HEK293 (cell line): ENCODE measurements around the gene TFDP1.

Experiments
- CTCF ChIA-PET: fragments of 350-600 bp; formaldehyde crosslinking; extraction: SDS; loops from one replicate; lab custom pipeline; 2021; ENCODE audit warnings: antibody characterized with exemption; lab: Yijun Ruan, JAX
- POLR2A ChIA-PET: fragments of 300-600 bp; formaldehyde crosslinking; extraction: SDS; loops from one replicate; lab custom pipeline; 2020; ENCODE audit warnings: antibody characterized with exemption, inconsistent platforms; lab: Yijun Ruan, JAX
- H3K27ac ChIP-seq: fragments of 200-500 bp; sonication (Bioruptor generic); 2 replicates; pipeline ENCODE4 v1.5.1; 2014; ENCODE audit warnings: low read depth, low read length, control low read depth, inconsistent platforms; ENCODE audit errors: extremely low read depth
- H3K36me3 ChIP-seq, 2 experiments: fragments of 200-500 bp in 1 of 2; sonication (Bioruptor generic) in 1 of 2; 1 replicate in 1 of 2; 2 replicates in 1 of 2; pipeline ENCODE4 v1.5.1; 2014 to 2017; ENCODE audit warnings: inconsistent platforms in 2 of 2, low read length in 2 of 2; ENCODE audit not compliant: control insufficient read depth in 2 of 2, insufficient read depth in 1 of 2
- H3K4me1 ChIP-seq: fragments of 200-500 bp; sonication (Bioruptor generic); 2 replicates; pipeline ENCODE4 v1.5.1; 2014; ENCODE audit warnings: mild to moderate bottlenecking, low read length, inconsistent platforms; ENCODE audit not compliant: control insufficient read depth, insufficient read depth
- H3K4me3 ChIP-seq: 2 replicates; pipeline ENCODE4 v1.5.1; 2011; ENCODE audit warnings: low read depth, mild to moderate bottlenecking, control low read depth, low read length, moderate library complexity
- H3K9me3 ChIP-seq: fragments of 200-500 bp; sonication (Bioruptor generic); 2 replicates; pipeline ENCODE4 v1.5.1; 2014; ENCODE audit warnings: low read depth, low read length, inconsistent platforms; ENCODE audit not compliant: control insufficient read depth, insufficient read depth
- HOXC10 ChIP-seq: sonication (generic); formaldehyde crosslinking; IDR thresholded peaks from 2 replicates; pipeline ENCODE4 v1.8.1; 2023; ENCODE audit warnings: mild to moderate bottlenecking, missing genetic modification reagents
- ZFP41 ChIP-seq: fragments of 450-650 bp; formaldehyde crosslinking; IDR thresholded peaks from 2 replicates; pipeline ENCODE4 v1.5.1; 2016; ENCODE audit warnings: missing biosample characterization, missing genetic modification characterization, borderline replicate concordance
- ZNF114 ChIP-seq: fragments of 450-650 bp; formaldehyde crosslinking; IDR thresholded peaks from 2 replicates; pipeline ENCODE4 v1.5.0; 2017; ENCODE audit warnings: missing biosample characterization, missing genetic modification characterization
- ZNF132 ChIP-seq: fragments of 450-650 bp; formaldehyde crosslinking; IDR thresholded peaks from 2 replicates; pipeline ENCODE4 v1.5.1; 2017; ENCODE audit warnings: missing biosample characterization, missing genetic modification characterization, borderline replicate concordance
- ZNF223 ChIP-seq: fragments of 450-650 bp; formaldehyde crosslinking; IDR thresholded peaks from 2 replicates; pipeline ENCODE4 v1.5.1; 2016; ENCODE audit warnings: missing biosample characterization, missing genetic modification characterization
- ZNF23 ChIP-seq: fragments of 450-650 bp; formaldehyde crosslinking; IDR thresholded peaks from 2 replicates; pipeline ENCODE4 v1.5.1; 2016; ENCODE audit warnings: missing biosample characterization, missing genetic modification characterization, borderline replicate concordance
- ZNF248 ChIP-seq: fragments of 450-650 bp; formaldehyde crosslinking; IDR thresholded peaks from 2 replicates; pipeline ENCODE4 v1.5.1; 2017; ENCODE audit warnings: missing biosample characterization, missing genetic modification characterization
- ZNF394 ChIP-seq: fragments of 450-650 bp; formaldehyde crosslinking; IDR thresholded peaks from 2 replicates; pipeline ENCODE4 v1.5.1; 2016; ENCODE audit warnings: missing biosample characterization, missing genetic modification characterization, mild to moderate bottlenecking, moderate library complexity, borderline replicate concordance
- ZNF426 ChIP-seq: fragments of 450-650 bp; formaldehyde crosslinking; IDR thresholded peaks from 2 replicates; pipeline ENCODE4 v1.5.1; 2017; ENCODE audit warnings: missing biosample characterization, missing genetic modification characterization, mild to moderate bottlenecking, inconsistent platforms, moderate library complexity
- ZNF48 ChIP-seq: fragments of 450-650 bp; formaldehyde crosslinking; IDR thresholded peaks from 2 replicates; pipeline ENCODE4 v1.5.1; 2016; ENCODE audit warnings: missing biosample characterization, missing genetic modification characterization
- ZNF501 ChIP-seq: fragments of 450-650 bp; formaldehyde crosslinking; IDR thresholded peaks from 2 replicates; pipeline ENCODE4 v1.5.1; 2016; ENCODE audit warnings: missing biosample characterization, missing genetic modification characterization
- ZNF621 ChIP-seq: fragments of 450-650 bp; formaldehyde crosslinking; IDR thresholded peaks from 2 replicates; pipeline ENCODE4 v1.5.1; 2017; ENCODE audit warnings: missing biosample characterization, missing genetic modification characterization
- ZNF670 ChIP-seq: fragments of 450-650 bp; formaldehyde crosslinking; IDR thresholded peaks from 2 replicates; pipeline ENCODE4 v1.5.1; 2016; ENCODE audit warnings: missing biosample characterization, missing genetic modification characterization, low read depth
- TF ChIP-seq, protein P1 (sequence below): fragments of 450-650 bp; formaldehyde crosslinking; IDR thresholded peaks from 2 replicates; pipeline ENCODE4 v1.5.1; 2016; ENCODE audit warnings: missing biosample characterization, missing genetic modification characterization
- TF ChIP-seq, protein P2 (sequence below): fragments of 450-650 bp; formaldehyde crosslinking; IDR thresholded peaks from 2 replicates; pipeline ENCODE4 v1.5.1; 2017; ENCODE audit warnings: missing biosample characterization, missing genetic modification characterization
- TF ChIP-seq, protein P3 (sequence below): fragments of 450-650 bp; formaldehyde crosslinking; IDR thresholded peaks from 2 replicates; pipeline ENCODE4 v1.5.1; 2017; ENCODE audit warnings: missing biosample characterization, missing genetic modification characterization
- TF ChIP-seq, protein P4 (sequence below): fragments of 450-650 bp; formaldehyde crosslinking; IDR thresholded peaks from 2 replicates; pipeline ENCODE4 v1.5.1; 2016; ENCODE audit warnings: missing biosample characterization, missing genetic modification characterization

TFDP1 gene

DNA sequence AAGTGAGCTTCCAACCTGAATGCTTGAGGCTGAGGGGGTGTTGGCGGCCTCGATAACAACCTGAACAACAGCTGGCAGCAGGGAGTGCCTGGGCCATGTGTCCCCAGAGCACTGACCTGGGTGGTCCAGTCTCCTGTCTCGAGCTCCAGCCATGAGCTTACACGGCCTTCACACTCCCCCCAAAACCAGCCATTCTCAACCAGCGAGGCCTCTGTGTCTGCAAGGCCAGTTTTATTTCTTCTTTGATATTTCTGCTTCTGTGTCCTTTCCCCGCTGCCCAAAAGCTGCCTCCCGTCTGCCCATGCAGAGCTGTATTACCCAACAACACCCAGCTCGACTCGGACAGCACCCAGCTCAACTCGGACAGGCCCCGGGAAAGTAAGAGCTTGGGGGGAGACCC lies 32.5 kb upstream of the TFDP1 start:
- Histone ChIP-seq H3K36me3 (peaks cover 0 to 23% of the 10 kb centered on the region in 2 experiments; a peak in 1 of 3 replicates), H3K27ac (no peak overlapping the region), H3K4me1 (no peaks in the 10 kb centered on the region), H3K4me3 (no peak overlapping the region), H3K9me3 (no peaks in the 10 kb centered on the region)
- CTCF ChIA-PET = no interaction called here
- POLR2A ChIA-PET = no interaction called here
- TF ChIP-seq, protein P1, sequence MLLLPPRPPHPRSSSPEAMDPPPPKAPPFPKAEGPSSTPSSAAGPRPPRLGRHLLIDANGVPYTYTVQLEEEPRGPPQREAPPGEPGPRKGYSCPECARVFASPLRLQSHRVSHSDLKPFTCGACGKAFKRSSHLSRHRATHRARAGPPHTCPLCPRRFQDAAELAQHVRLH (tag by site-specific recombination) = no peak
- TF ChIP-seq ZNF248 (tag by site-specific recombination) (no peak), ZFP41 (tag by site-specific recombination) (no peak)

DNA sequence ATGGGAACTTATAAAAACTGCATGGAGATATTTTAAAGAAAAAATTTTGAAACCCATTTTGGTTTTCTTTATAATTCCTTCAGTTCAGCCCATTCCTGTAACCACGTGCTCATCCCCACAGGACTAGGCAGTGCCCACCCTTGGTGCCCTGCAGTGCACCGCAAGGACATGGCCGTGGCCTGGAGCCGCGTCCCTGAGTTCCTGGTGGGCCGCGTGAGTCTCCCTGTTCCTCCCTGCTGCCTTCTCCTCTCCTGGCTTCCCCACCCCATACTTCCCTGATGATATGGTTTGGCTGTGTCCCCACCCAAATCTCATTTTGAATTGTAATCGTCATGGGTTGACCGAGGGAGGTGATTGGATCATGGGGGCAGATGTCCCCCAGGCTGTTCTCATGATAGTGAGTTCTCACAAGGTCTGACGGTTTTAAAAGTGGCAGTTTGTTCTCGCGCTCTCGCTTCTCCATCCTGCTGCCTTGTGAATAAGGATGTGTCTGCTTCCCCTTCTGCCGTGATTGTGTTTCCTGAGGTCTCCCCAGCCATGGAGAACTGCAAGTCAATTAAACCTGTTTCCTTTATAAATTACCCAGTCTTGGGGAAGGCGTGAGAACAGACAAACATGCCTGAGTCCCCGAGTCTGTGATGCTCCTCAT lies 31.6 kb upstream of the TFDP1 start:
- no peak overlapping the region for H3K27ac ChIP-seq
- no peak overlapping the region for H3K4me3 ChIP-seq
- ChIA-PET CTCF (no interaction called here), POLR2A (no interaction called here)
- TF ChIP-seq ZNF23 (tag by site-specific recombination) = no peak
- TF ChIP-seq ZNF394 (tag by site-specific recombination) = no peak
- TF ChIP-seq ZNF114 (tag by site-specific recombination) = no peak
- TF ChIP-seq HOXC10 (CRISPR knock-in tag) = no peak
- no peak for TF ChIP-seq ZNF223 (tag by site-specific recombination)
- TF ChIP-seq, protein P2, sequence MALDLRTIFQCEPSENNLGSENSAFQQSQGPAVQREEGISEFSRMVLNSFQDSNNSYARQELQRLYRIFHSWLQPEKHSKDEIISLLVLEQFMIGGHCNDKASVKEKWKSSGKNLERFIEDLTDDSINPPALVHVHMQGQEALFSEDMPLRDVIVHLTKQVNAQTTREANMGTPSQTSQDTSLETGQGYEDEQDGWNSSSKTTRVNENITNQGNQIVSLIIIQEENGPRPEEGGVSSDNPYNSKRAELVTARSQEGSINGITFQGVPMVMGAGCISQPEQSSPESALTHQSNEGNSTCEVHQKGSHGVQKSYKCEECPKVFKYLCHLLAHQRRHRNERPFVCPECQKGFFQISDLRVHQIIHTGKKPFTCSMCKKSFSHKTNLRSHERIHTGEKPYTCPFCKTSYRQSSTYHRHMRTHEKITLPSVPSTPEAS (tag by site-specific recombination) = no peak
- no peak for TF ChIP-seq ZNF48
- TF ChIP-seq, protein P3, sequence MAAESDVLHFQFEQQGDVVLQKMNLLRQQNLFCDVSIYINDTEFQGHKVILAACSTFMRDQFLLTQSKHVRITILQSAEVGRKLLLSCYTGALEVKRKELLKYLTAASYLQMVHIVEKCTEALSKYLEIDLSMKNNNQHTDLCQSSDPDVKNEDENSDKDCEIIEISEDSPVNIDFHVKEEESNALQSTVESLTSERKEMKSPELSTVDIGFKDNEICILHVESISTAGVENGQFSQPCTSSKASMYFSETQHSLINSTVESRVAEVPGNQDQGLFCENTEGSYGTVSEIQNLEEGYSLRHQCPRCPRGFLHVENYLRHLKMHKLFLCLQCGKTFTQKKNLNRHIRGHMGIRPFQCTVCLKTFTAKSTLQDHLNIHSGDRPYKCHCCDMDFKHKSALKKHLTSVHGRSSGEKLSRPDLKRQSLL (tag by site-specific recombination) = no peak
- no peak for TF ChIP-seq ZNF501 (tag by site-specific recombination)
- no peak for TF ChIP-seq ZNF426
- no peak for TF ChIP-seq ZNF132
- TF ChIP-seq, protein P4, sequence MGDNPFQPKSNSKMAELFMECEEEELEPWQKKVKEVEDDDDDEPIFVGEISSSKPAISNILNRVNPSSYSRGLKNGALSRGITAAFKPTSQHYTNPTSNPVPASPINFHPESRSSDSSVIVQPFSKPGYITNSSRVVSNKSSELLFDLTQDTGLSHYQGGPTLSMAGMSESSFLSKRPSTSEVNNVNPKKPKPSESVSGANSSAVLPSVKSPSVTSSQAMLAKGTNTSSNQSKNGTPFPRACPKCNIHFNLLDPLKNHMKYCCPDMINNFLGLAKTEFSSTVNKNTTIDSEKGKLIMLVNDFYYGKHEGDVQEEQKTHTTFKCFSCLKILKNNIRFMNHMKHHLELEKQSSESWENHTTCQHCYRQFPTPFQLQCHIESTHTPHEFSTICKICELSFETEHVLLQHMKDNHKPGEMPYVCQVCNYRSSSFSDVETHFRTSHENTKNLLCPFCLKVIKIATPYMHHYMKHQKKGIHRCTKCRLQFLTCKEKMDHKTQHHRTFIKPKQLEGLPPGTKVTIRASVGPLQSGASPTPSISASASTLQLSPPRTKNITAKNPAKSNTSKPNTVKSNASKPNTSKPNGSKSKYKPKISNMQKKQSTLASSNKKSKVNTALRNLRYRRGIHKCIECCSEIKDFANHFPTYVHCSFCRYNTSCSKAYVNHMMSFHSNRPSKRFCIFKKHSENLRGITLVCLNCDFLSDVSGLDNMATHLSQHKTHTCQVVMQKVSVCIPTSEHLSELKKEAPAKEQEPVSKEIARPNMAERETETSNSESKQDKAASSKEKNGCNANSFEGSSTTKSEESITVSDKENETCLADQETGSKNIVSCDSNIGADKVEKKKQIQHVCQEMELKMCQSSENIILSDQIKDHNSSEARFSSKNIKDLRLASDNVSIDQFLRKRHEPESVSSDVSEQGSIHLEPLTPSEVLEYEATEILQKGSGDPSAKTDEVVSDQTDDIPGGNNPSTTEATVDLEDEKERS (tag by site-specific recombination) = no peak
- TF ChIP-seq ZNF670 (tag by site-specific recombination) = no peak
- no peak for TF ChIP-seq ZNF621 (tag by site-specific recombination)
- H3K9me3 ChIP-seq = no peaks in the 10 kb centered on the region
- no peaks in the 10 kb centered on the region for H3K4me1 ChIP-seq
- peaks cover 0 to 23% of the 10 kb centered on the region in 2 experiments; a peak in 1 of 3 replicates for H3K36me3 ChIP-seq
